ENCODE data around the gene CPN1.

GRCh38 chr10:100089241-100089640 is 7.6 kb upstream of the CPN1 start:
- no peak for TF ChIP-seq CTCF (optimal IDR thresholded peaks at IDR 0.05 in 1 of 3, IDR thresholded peaks at IDR 0.05 in 1 of 3, conservative IDR thresholded peaks at IDR 0.05 in 1 of 3; ENCODE audit: extremely low read depth in 1 of 3, insufficient read depth in 2 of 3, low read length in 3 of 3)
- no peak for TF ChIP-seq EZH2 (IDR thresholded peaks at IDR 0.05; ENCODE audit: low read length)

Measured in keratinocyte (primary cell).